Fibroblast of mammary gland (primary cell): ENCODE measurements around the gene LPIN3.

Experiments
- DNase-seq: peaks from one replicate; pipeline ENCODE4 v3.0.0-alpha.2; 2010; ENCODE audit warnings: low read depth
- H3K4me3 ChIP-seq: 2 replicates; pipeline ENCODE4 v1.5.1; 2011; ENCODE audit warnings: low read depth, mild to moderate bottlenecking, low read length, moderate library complexity; ENCODE audit not compliant: control insufficient read depth
- TF ChIP-seq, protein P1 (sequence below): conservative IDR thresholded peaks from 2 replicates; pipeline ENCODE4 v1.5.1; 2011; ENCODE audit warnings: low read depth, low read length, inconsistent platforms; ENCODE audit not compliant: control insufficient read depth, insufficient read depth

LPIN3 gene

DNA sequence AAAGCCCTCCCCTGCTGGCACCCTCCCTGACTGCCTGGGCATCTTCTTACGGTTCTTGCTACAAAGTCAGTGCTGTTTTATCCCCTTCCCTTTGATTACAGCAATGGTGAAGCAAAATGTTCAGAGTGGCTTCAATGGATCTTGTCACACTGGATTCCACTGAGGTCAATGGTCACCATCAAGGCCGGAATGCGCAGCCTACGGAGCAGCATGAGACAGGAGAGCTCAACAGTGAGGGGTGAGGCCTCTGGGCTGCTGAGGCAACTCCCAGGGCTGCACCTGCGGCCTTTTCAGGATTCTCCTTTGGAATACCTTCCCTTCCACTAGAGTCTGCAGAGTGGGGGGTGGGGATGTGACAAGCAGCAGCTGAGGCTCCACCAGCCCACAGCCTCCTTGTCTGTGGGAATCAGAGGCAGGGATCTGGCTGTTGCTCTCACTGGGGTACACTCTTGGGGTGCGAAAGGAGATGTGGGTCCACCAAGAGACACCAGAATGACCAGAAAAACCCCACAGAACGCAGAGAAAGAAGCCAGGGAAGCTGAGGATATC lies 66.3 kb downstream of the LPIN3 start:
- no peak for DNase-seq
- TF ChIP-seq, protein P1, sequence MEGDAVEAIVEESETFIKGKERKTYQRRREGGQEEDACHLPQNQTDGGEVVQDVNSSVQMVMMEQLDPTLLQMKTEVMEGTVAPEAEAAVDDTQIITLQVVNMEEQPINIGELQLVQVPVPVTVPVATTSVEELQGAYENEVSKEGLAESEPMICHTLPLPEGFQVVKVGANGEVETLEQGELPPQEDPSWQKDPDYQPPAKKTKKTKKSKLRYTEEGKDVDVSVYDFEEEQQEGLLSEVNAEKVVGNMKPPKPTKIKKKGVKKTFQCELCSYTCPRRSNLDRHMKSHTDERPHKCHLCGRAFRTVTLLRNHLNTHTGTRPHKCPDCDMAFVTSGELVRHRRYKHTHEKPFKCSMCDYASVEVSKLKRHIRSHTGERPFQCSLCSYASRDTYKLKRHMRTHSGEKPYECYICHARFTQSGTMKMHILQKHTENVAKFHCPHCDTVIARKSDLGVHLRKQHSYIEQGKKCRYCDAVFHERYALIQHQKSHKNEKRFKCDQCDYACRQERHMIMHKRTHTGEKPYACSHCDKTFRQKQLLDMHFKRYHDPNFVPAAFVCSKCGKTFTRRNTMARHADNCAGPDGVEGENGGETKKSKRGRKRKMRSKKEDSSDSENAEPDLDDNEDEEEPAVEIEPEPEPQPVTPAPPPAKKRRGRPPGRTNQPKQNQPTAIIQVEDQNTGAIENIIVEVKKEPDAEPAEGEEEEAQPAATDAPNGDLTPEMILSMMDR = no peak
- H3K4me3 ChIP-seq = no peak overlapping the region

GRCh38 chr20:41407607-41408006 lies 67.0 kb downstream of the LPIN3 start:
- H3K4me3 ChIP-seq = no peak overlapping the region
- no peak for DNase-seq
- TF ChIP-seq, protein P1 = no peak

- no peak overlapping the region for H3K4me3 ChIP-seq
- DNase-seq = no peak
- TF ChIP-seq, protein P1 = no peak
Observed at GRCh38 chr20:41408156-41408794, 67.7 kb downstream of the LPIN3 start.

- no peak overlapping the region for H3K4me3 ChIP-seq
- no peak for DNase-seq
- TF ChIP-seq, protein P1 = no peak
Observed at GRCh38 chr20:41408986-41409385, 68.4 kb downstream of the LPIN3 start.
